ENCODE data around the gene CYP4F3.

The CYP4F3 gene

GRCh38 chr19:15635016-15635805, 5.5 kb upstream of the CYP4F3 start:
- DNase-seq, result no peak
- in situ Hi-C loops (cut with HindIII; ENCODE audit: low pct_ligation_motif_present, low sequenced_read_pairs), result no loop called here

GRCh38 chr19:15636026-15636425, 4.7 kb upstream of the CYP4F3 start:
- no peak overlapping the region for H3K4me3 ChIP-seq (ENCODE audit: low read depth, low read length)
- no peaks in the 10 kb centered on the region for H3K27me3 ChIP-seq (replicated peaks)
- H3K36me3 ChIP-seq (replicated peaks), result no peaks in the 10 kb centered on the region
- TF ChIP-seq CTCF (IDR thresholded peaks at IDR 0.05; ENCODE audit: low read depth, low read length, missing control alignments), result no peak
- DNase-seq, result no peak
- in situ Hi-C loops (cut with HindIII; ENCODE audit: low pct_ligation_motif_present, low sequenced_read_pairs), result no loop called here
- H3K27ac ChIP-seq, result no peak overlapping the region

More at GRCh38 chr19:15635016-15635805, 5.5 kb upstream of the CYP4F3 start:
- Histone ChIP-seq H3K36me3 (replicated peaks) (no peaks in the 10 kb centered on the region), H3K27me3 (replicated peaks) (no peaks in the 10 kb centered on the region), H3K27ac (no peak overlapping the region), H3K4me3 (ENCODE audit: low read depth, low read length) (no peak overlapping the region)
- TF ChIP-seq CTCF (IDR thresholded peaks at IDR 0.05; ENCODE audit: low read depth, low read length, missing control alignments), result no peak

DNA sequence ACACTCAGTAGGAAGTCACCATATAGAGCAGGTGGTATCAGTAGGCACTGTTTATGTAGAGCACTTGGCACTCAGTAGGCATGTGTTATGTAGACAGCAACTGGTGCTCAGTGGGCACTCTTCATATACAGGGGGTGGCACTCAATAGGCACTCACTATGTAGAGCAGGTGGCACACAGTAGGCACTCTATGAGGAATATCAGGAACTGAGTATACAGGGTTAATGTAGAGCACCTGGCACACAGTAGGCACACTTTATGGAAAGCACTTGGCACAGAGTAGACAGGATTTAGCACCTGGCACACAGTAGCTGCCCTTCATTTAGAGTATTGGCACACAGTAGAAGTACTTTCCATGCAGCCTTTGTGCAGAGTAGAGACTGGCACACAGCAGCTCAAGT, 1.1 kb upstream of the CYP4F3 start:
- DNase-seq, result no peak
- in situ Hi-C loops (cut with HindIII; ENCODE audit: low pct_ligation_motif_present, low sequenced_read_pairs), result no loop called here
- H3K4me3 ChIP-seq (ENCODE audit: low read depth, low read length), result no peak overlapping the region
- H3K27me3 ChIP-seq (replicated peaks), result no peaks in the 10 kb centered on the region
- no peak for TF ChIP-seq CTCF (IDR thresholded peaks at IDR 0.05; ENCODE audit: low read depth, low read length, missing control alignments)
- H3K27ac ChIP-seq, result no peak overlapping the region
- H3K36me3 ChIP-seq (replicated peaks), result no peaks in the 10 kb centered on the region

GRCh38 chr19:15640904-15641597, 354 bp downstream of the CYP4F3 start:
- no peak for TF ChIP-seq CTCF (IDR thresholded peaks at IDR 0.05; ENCODE audit: low read depth, low read length, missing control alignments)
- in situ Hi-C loops (cut with HindIII; ENCODE audit: low pct_ligation_motif_present, low sequenced_read_pairs), result no loop called here
- no peaks in the 10 kb centered on the region for H3K27me3 ChIP-seq (replicated peaks)
- H3K27ac ChIP-seq, result no peak overlapping the region
- no peak overlapping the region for H3K4me3 ChIP-seq (ENCODE audit: low read depth, low read length)
- no peaks in the 10 kb centered on the region for H3K36me3 ChIP-seq (replicated peaks)
- no peak for DNase-seq

DNA sequence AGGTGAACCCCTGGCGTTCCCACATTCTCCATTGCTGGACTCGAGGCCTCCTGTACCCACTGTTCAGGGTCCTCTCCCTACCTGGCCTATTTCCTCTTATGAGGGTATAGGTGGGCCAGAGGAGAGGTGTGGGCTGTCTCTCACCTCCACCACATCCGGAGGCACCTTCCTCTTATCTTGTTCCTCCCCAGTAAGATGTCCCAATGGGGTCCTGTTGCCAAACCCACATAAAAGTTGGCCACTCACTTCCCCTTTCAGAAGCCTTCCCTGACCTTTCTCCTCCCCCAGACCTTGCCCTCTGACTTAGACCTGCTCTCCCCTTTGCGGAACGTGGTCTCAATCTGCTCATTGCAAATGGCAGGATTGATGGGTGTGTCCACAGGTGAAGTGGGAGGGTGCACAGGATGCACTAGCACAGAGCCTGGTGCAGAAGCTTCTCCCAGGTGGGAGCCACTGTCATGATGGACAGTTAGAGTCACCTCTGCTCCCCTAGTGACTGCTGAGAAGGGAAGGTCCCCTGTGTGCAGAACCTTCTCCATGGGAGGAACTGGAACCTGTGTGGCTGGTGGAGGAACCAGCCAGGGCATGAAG, 1.3 kb downstream of the CYP4F3 start:
- TF ChIP-seq CTCF (IDR thresholded peaks at IDR 0.05; ENCODE audit: low read depth, low read length, missing control alignments), result no peak
- no peaks in the 10 kb centered on the region for H3K36me3 ChIP-seq (replicated peaks)
- DNase-seq, result no peak
- H3K4me3 ChIP-seq (ENCODE audit: low read depth, low read length), result no peak overlapping the region
- no peaks in the 10 kb centered on the region for H3K27me3 ChIP-seq (replicated peaks)
- in situ Hi-C loops (cut with HindIII; ENCODE audit: low pct_ligation_motif_present, low sequenced_read_pairs), result no loop called here
- H3K27ac ChIP-seq, result no peak overlapping the region
